Measurements from ENCODE around the gene CACNA2D4.

The CACNA2D4 gene

DNA sequence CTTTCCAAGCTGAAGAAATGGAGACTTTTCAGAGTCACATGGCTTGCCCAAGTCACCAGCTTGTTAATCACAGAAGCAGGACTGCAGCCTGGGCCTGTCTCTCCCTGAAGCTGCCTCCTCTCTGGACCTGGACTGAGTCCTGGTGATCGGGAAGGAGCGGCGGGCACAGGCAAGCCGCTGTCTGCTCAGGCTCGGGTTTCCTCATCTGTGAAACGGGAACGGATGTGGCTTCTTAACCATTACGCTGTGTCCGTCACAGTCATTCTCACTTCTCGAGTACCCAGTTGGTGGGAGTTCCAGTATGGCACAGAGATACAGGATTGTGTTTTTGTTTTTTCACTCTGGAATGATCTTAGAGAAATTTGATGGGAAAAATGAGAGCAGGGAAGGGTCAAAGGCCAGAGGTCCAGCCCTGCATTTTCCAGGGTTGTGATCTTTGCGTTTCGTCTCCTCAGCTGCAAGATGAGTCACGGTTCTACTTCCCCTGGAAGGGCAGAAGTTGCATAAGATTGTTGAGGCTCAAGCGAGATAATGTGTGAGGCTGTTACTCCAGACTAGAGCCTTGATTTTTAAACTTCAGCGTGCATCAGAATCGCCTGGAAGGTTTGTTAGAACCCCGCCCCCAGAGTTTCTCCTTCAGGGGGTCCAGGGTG, 105.7 kb downstream of the CACNA2D4 start:
- no peak for DNase-seq (ENCODE audit: low spot score)

DNA sequence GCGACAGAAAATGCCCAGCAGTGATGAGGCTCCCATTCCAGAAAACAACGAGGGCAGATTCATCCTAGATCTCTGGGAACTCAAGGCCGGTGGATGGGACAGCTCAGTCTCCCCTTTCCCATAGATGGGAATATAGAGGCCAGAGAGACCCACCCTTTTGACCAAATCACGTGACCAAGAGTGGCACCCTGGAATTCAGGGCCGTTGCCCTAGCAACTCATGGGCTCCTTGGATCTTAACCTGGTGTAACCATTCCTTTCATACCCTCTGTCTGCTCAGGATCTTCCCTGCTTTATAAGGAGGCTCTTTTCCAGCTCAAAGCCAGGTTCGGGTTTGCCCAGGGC, 106.5 kb downstream of the CACNA2D4 start:
- DNase-seq (ENCODE audit: low spot score), result no peak

DNA sequence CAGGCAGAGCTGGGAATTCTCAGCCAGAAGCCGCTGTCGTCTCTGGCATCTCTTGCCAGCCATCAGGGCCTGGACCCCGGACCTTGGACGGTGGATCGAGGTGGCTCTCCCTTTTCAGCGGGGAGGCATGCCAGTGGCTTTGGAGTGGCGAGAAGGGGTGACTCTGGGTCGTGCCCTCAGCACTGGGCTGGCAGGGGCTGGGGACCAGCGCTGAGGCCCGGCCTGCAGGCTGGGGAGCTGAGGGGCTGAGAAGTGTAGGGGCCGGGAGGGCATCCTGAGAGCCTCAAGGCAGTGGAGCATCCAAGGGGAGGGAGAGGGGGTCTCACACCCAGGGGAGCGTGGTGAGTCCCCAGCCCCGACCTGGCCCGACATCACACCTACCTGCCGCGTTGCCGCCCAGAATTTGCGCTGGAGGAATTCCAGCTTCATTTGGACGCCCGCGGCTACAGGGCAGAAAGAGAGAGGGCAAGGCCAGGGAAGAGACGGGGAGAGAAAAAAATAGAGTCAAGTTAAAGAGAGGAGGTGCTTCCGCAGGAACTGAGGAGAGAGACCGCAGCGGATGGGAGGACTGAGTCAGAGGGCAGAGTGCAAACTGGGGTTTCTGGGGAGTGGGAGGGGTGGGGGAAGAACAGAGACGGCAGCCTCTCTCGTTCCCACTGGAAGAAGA, 107.0 kb downstream of the CACNA2D4 start:
- DNase-seq (ENCODE audit: low spot score), result no peak

DNA sequence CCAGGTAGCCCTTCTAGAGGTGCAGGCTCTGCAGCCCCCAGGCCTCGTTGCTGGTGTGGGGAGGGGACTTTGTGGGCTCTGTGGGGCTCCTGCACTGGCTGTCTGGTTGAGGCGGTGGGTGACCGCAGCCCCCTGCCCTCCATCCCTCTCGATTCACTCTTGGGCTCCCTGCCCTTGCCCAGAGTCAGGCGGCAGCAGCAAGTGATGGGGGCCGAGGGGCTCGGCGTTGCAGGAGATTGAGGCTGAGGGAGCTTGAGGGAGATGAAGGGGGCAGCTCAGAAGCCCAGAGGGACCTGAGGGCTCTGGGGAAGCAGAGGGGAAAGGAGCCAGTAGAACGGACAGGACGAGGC, 107.5 kb downstream of the CACNA2D4 start:
- DNase-seq (ENCODE audit: low spot score), result no peak

DNA sequence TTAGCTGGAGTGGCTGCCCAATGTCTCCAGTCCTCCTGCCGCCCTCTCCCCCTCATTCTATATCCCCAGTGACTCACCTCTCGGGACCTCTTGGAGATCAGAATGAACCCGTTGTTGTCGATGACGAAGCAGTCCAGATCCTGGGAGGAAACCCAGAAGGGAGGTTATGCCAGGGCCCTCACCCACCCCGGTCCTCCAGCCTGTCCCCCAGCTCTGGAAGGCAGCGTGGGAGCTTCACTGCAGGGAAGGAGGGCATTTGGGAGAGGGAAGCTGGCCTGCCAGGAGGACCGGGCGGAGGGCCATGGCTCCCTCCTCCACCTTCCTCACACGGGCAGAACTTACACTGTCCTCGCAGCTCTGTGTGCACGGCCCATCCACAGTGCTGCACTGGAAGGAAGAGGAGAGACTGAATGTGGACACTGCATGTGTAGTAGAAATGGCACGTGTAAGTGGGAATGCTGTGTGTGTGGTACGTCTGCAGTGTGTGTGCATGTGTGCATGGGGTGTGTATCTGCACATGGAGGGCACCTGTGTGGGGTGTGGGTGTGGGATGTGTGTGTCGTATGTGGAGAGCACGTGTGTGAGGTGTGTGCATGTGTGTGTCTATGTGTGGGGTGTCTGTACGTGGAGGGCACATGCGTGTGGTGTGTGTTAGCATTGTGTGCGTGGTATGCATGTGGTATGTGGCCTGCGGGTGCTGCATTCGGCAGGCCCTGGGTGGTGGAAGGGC, 108.1 kb downstream of the CACNA2D4 start:
- no peak for DNase-seq (ENCODE audit: low spot score)

GRCh38 chr12:1809591-1810190, 108.8 kb downstream of the CACNA2D4 start:
- no peak for DNase-seq (ENCODE audit: low spot score)

- DNase-seq (ENCODE audit: low spot score), result no peak
These were observed 109.5 kb downstream of the CACNA2D4 start for GRCh38 chr12:1808798-1809480.

- no peak for DNase-seq (ENCODE audit: low spot score)
These were observed 110.2 kb downstream of the CACNA2D4 start for GRCh38 chr12:1808036-1808797.

DNA sequence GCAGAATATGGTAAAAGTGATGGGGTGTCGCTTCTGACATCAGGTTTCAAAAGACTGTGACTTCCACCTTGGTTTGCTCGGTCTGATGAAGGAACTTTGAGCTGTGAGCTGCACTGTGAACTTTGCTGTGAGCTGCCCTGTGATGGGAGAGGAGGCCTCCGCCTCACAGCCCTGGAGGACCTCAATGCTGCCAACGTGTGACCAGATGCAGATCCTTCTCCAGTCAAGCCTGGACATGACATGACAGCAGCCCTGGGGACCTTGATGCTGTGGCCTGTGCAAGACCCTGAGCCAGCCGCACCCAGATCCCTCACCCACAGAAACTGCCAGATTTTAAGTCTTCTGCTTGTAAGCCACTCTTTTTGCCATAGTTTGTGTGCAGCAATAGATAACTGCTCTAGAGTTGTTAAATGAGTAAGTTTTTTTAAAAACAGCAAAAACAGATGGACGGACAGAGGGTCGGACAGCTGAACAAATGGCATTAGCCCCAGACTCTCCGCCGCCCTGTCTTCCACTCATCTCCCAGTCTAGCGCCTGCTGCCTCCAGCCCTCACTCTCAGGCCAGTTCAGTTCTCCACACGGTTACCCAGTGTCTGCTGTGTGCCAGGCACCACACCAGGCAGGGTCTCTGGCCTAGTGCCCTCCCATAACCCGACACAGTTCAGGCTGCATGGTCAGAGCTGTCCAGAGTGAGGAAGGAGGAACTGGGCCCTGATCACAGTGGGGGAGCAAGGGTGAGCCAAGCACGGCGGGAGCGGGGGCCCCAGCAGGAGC, 111.2 kb downstream of the CACNA2D4 start:
- no peak for DNase-seq (ENCODE audit: low spot score)

DNA sequence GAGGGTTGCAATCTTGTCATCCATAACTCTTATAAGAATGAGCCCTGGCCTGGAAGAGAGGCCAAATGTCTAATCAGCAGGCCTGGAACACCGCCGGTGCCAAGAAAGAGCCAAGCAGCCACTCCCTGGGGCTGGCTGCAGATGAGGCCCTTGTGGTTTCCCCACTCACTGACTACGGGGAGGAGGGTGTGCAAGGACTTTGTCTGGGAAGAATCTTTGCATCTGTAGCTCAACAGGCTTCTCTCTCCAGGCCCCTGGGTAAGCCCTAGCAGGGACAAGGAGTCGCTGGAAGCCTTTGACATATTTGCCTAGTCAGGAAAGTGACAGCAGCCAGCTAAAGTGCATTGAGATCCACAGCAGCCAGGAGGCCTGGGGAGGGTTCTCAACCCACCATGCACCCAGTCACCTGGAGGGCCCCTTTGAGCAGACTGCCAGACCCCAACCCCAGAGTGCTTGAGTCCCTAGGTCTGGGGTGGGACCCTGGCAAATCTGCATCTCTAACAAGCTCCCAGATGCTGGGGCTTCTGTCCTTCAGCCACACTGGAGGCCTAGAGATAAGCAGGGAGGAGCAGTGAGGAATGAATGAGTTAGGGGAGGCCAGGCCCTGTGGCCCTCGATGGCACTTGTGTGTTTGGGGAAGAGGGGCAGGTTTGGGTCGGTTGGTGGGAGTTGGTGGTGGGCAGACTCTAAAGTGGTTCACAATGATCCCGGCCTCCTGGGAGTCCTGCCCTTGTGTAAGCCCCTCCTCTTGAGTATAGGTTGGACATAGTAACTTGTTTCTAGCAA, 112.0 kb downstream of the CACNA2D4 start:
- no peak for DNase-seq (ENCODE audit: low spot score)

GRCh38 chr12:1805441-1806081, 112.9 kb downstream of the CACNA2D4 start:
- DNase-seq (ENCODE audit: low spot score), result no peak

GRCh38 chr12:1804545-1805332, 113.7 kb downstream of the CACNA2D4 start:
- peak; percentile 92 for DNase-seq (ENCODE audit: low spot score)

- no peak for DNase-seq (ENCODE audit: low spot score)
These were observed 114.7 kb downstream of the CACNA2D4 start for GRCh38 chr12:1803736-1804135.

GRCh38 chr12:1801303-1801975, 117.0 kb downstream of the CACNA2D4 start:
- DNase-seq (ENCODE audit: low spot score), result no peak

DNA sequence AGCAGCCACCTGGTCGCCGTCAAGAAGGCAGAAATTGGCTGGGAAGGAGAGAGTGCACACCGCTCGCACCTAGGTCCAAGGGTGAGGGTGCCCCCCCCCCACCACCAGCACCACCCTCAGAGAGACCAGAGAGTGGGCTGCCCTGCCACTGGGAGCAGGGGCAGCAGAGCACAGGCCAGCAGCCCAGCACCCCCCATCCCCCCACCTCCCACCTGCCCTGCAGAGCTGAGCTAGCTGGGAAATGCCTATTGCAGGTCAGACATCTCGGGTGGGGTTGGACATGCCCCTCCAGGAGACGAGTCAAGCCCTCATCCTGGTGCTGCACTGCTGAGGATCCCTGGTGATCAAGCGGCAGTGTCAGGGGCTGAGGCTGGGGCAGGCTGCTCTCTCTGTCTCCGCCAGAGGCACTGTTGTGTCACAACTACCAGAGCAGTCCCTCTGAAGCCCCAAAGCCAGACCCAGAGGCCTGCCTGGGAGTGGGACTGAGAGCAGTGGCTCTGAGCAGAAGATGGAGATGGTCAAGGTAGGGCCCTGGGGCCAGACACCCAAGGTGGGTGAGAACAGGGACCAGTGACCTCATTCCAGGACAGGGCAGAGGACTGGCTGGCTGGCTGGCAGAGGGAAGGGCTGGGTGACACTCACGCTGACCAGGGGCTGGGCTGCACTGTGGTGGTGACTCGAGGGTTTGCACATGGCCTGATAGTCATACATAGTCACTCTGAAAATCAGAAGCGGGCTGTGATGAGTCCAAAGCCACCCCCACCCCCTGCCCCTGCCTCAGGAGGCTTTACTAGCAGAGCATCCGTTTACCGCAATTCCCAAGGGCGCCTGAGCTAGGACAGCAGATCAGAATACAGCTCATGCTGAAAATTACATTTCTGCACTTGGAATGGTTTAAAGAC, 117.8 kb downstream of the CACNA2D4 start:
- DNase-seq (ENCODE audit: low spot score), result peak; percentile 46

DNA sequence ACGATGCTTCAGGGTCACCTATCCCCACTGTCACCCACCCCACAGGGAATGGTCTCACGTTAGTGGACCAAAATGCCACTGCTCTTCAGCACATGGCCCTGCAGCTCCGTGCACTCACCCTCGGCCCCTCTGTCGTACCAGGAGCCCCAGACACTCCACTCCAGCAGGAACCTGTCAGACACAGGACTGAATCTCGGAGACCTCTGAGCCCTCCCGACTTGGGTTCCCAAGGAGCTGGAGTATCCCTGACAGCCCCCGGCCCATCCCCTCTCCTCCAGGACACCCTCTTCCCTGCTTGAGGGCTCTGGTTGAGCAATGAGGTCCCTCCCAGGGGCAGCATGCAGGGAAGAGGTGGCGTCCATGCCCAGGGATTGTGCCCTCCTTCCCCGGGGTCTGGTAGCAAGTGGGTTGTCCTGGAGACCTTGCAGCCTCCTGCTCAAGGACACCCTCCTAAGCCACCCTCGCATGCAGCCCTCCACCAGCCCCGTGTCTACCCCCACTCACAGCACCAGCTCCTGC, 118.5 kb downstream of the CACNA2D4 start:
- DNase-seq (ENCODE audit: low spot score), result no peak

Data from RKO (cell line).